Activated naive CD8-positive, alpha-beta T cell treated with anti-CD3 and anti-CD28 coated beads for 36 hours (primary cell): ENCODE data around the gene LGALS7B. TPM values are rescaled to one million over a fixed set of nuclear protein-coding genes. Genes with fewer than 3 reads are reported as not detected.
"Not testable (repeated sequence)": the region's sequence is repeated elsewhere in the genome, so short reads cannot be mapped to it uniquely, and the experiment has no call there.

Experiments
- DNase-seq: peaks from one replicate; pipeline ENCODE4 v3.0.0; 2021
- H3K27ac Mint-ChIP-seq: one replicate; pipeline ENCODE4 v1.8.0; 2022; ENCODE audit warnings: mild to moderate bottlenecking, moderate library complexity, mixed read lengths
- H3K27me3 Mint-ChIP-seq: one replicate; pipeline ENCODE4 v1.8.0; 2022; ENCODE audit warnings: mild to moderate bottlenecking, mixed read lengths
- H3K36me3 Mint-ChIP-seq: one replicate; pipeline ENCODE4 v1.8.0; 2021; ENCODE audit warnings: mild to moderate bottlenecking, mixed read lengths
- H3K4me1 Mint-ChIP-seq: one replicate; pipeline ENCODE4 v1.8.0; 2021; ENCODE audit warnings: mixed read lengths
- H3K4me3 Mint-ChIP-seq: one replicate; pipeline ENCODE4 v1.8.0; 2022; ENCODE audit warnings: mild to moderate bottlenecking, moderate library complexity, mixed read lengths
- H3K9me3 Mint-ChIP-seq: one replicate; pipeline ENCODE4 v1.8.0; 2022; ENCODE audit warnings: mixed read lengths
- total RNA-seq, 2 experiments: library from RNA; stranded (reverse); gene quantifications; one replicate each; pipeline ENCODE4 v1.2.3, GENCODE V29; 2021

LGALS7B gene
- total RNA-seq, 2 experiments from 2014 or later = not detected

DNA sequence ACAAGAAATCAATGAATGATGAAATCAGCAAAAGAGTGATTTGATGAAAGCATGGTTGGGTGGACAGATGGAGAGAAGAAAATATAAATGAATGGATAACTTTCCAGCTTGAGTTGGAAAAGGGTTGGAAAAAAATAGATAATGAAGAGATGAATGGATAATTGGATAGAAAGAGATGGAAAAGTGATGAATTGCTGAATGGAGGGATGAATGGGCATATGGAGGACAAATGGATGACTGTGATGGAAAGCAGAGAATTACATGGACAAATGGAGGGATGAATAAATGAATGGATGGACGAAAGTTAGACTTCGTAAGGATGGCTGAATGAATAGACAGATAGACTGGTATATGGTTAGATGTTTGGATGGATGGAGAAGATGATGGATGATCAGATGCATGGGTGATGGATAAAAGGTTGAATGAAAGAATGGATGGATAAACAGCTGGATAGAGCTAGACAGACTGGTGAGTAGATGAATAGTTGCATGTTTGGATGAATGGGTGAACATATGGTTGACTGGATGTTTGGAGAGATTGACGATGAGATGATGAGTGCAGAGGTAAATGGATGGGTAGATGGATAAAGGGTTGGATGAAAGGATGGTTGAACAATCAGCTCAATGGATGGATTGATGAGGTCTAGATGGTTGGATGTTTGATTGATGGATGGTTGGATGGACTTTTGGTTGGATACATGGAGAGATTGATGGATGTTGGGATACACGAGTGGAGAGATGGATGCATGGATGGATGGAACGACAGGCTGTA lies 11.8 kb downstream of the LGALS7B start:
- H3K4me3 Mint-ChIP-seq = no peak overlapping the region
- H3K36me3 Mint-ChIP-seq = peaks cover 2% of the 10 kb centered on the region
- peaks cover 4% of the 10 kb centered on the region for H3K4me1 Mint-ChIP-seq
- H3K9me3 Mint-ChIP-seq = no peaks in the 10 kb centered on the region
- H3K27ac Mint-ChIP-seq = no peak overlapping the region
- H3K27me3 Mint-ChIP-seq = no peaks in the 10 kb centered on the region
- DNase-seq = no peak

DNA sequence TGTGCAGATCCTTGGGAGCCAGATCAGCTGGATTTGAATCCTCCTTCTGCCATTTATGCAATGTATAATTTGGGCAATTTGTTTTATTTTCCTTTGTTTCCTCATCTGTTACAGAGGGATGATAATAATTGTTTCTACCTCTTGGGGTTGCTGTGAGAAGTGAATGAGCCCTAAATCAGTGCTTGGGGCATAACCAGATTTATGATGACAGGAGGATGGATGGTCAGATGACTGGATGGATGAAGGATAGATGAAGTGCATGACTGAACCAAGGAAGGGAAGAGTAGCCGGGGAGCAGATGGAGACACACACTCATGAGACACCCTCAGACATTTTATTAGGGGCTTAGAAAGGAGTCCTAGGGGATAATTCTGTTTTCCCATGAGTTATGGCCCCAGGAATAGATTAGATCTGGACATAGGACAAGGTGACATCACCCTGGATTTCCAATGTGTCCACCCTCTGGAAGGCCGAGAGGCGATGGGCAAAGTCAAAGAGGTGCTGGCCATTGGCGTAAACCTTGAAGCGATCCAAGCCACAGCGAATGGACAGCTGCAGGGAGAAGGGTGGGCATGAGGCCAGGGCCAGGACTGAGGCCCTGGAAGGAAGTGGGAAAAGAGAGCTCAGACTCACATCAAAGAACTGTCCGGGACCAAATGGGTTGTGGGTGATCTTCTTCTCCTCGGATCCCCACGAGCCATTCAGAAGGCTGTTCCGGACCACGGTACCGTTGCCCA lies 12.5 kb downstream of the LGALS7B start:
- Mint-ChIP-seq H3K36me3 (peaks cover 2% of the 10 kb centered on the region), H3K27me3 (no peaks in the 10 kb centered on the region), H3K4me1 (peaks cover 4% of the 10 kb centered on the region), H3K4me3 (no peak overlapping the region), H3K27ac (no peak overlapping the region), H3K9me3 (no peaks in the 10 kb centered on the region)
- DNase-seq = no peak

DNA sequence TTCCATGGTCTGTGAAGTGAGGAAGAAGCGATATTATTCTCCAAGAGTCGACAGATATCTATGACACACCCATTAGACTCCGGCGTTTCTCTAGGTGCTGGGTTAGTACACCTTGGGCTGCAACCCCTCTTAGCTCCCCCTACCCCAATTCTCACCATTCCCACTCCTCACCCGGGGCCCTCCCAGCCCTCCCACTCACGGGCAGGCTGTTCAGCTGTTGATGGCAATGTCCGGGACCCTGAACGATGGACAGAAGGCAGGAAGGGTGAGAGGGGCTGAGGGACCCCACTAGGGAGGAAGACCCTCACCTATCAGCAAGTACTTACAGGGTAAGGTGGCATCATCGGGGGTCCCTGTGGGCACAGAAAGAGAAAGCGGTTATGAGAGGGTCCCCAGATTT lies 14.5 kb downstream of the LGALS7B start:
- no peaks in the 10 kb centered on the region for H3K9me3 Mint-ChIP-seq
- peaks cover 2% of the 10 kb centered on the region for H3K36me3 Mint-ChIP-seq
- no peak overlapping the region for H3K4me3 Mint-ChIP-seq
- no peaks in the 10 kb centered on the region for H3K27me3 Mint-ChIP-seq
- no peak for DNase-seq
- peaks cover 4% of the 10 kb centered on the region for H3K4me1 Mint-ChIP-seq
- H3K27ac Mint-ChIP-seq = no peak overlapping the region

DNA sequence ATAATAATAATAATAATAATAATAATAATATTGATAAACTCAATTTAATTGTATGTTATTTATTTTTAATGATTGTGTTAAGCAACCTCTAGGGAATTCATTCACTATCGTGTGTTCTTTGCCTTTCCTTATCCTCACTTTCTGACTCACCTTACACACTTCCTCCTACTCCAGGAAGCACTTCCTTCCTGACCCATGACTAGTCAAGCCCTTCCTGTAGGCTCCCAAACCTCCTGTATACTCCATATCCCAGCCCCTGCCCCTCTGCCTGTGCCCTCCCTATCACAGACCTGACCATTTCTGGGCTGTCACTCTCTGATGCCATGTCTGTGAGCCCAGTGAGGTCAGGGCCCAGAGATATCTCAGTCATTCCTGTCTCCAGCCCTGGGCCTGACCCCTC lies 16.2 kb downstream of the LGALS7B start:
- no peak for DNase-seq
- Mint-ChIP-seq H3K9me3 (no peaks in the 10 kb centered on the region), H3K27me3 (no peaks in the 10 kb centered on the region), H3K4me1 (peaks cover 4% of the 10 kb centered on the region), H3K36me3 (peaks cover 2% of the 10 kb centered on the region), H3K27ac (peak overlapping the region; percentile 52), H3K4me3 (no peak overlapping the region)

DNA sequence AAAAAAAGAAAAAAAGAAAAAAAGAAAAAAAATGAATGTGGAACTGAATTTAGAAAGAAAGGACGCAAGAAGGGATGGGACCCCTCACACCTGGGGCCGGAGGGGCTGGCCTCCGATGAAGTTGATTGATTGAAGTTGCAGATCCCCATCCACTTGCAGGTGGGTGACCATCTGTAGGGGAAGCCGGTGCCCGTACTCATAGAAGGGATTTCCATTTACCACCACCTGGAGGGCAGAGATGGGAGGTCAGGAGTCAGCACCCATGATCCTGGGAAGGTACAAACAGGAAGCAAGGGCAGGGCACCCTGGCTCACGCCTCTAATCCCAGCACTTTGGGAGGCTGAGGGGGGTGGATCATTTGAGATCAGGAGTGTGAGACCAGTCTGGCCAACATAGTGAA lies 17.4 kb downstream of the LGALS7B start:
- peaks cover 4% of the 10 kb centered on the region for H3K4me1 Mint-ChIP-seq
- no peaks in the 10 kb centered on the region for H3K27me3 Mint-ChIP-seq
- H3K9me3 Mint-ChIP-seq = no peaks in the 10 kb centered on the region
- H3K36me3 Mint-ChIP-seq = peaks cover 2% of the 10 kb centered on the region
- no peak overlapping the region for H3K4me3 Mint-ChIP-seq
- H3K27ac Mint-ChIP-seq = no peak overlapping the region
- DNase-seq = no peak

DNA sequence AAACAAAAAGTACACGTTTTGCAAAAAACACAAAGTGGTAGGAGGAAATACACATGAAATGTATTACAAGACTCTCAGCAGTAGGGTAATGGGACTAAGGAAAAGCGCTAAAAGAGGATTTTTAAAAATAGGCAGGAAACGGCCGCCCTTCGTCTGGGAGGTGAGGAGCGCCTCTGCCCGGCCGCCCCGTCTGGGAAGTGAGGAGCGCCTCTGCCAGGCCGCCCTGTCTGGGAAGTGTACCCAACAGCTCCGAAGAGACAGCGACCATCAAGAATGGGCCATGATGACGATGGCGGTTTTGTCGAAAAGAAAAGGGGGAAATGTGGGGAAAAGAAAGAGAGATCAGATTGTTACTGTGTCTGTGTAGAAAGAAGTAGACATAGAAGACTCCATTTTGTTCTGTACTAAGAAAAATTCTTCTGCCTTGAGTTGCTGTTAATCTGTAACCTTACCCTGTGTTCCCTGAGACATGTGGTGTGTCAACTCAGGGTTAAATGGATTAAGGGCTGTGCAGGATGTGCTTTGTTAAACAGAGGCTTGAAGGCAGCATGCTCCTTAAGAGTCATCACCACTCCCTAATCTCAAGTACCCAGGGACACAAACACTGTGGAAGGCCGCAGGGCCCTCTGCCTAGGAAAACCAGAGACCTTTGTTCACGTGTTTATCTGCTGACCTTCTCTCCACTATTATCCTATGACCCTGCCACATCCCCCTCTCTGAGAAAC lies 18.5 kb downstream of the LGALS7B start:
- H3K9me3 Mint-ChIP-seq, H3K4me3 Mint-ChIP-seq, DNase-seq, H3K4me1 Mint-ChIP-seq, H3K27ac Mint-ChIP-seq, H3K27me3 Mint-ChIP-seq, H3K36me3 Mint-ChIP-seq: not testable (repeated sequence)

DNA sequence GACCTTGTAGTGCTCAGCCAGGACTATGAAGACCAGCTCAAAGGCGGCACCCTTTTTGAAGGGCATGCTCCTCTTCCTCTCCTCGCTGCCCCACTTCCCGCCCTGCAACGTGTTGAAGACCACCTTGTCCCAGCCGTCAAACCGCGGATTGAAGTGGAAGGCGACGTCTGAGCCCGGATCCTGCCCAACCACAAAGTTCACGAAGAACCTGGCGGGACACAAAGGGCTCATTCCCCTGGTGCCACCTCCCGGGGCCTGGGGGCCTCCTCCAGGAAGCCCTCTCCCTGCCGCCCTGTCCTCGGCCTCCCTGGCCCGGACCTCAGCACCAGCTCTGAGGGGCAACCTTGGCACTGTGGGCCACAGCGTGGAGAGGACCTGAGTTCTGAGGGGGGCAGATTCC lies 19.7 kb downstream of the LGALS7B start:
- Mint-ChIP-seq H3K27ac (no peak overlapping the region), H3K9me3 (no peaks in the 10 kb centered on the region), H3K4me3 (no peak overlapping the region), H3K27me3 (no peaks in the 10 kb centered on the region), H3K4me1 (peaks cover 4% of the 10 kb centered on the region), H3K36me3 (peaks cover 2% of the 10 kb centered on the region)
- DNase-seq = no peak

DNA sequence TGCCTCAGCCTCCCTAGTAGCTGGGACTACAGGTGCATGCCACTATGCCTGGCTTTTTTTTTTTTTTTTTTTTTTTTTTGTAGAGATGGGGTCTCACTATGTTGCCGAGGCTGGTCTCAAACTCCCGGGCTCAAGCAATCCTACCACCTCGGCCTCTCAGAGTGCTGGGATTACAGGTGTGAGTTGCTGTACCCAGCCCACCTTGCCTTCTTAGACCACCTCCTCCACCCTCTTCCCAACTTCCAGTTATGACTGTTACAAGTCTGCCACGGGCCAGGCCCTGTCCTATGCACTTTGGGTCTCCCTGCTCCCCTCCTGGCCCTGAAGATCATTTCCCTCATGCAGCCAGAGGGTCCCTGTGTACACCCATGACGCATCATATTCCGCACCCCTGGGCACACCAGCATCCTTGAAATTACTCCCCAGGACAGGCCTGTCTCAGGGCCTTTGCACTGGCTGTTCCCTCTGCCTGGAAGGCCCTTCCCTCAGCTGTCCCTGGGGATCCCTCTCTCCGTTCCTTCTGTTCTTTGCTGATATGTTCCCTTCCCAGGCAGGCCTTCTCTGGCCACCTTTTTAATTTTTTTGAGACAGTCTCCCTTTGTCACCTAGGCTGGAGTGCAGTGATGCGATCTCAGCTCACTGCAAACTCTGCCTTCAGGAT lies 20.7 kb downstream of the LGALS7B start:
- DNase-seq = no peak
- Mint-ChIP-seq H3K27me3 (no peaks in the 10 kb centered on the region), H3K4me3 (no peak overlapping the region), H3K36me3 (peaks cover 2% of the 10 kb centered on the region), H3K4me1 (peaks cover 4% of the 10 kb centered on the region), H3K9me3 (no peaks in the 10 kb centered on the region), H3K27ac (no peak overlapping the region)

DNA sequence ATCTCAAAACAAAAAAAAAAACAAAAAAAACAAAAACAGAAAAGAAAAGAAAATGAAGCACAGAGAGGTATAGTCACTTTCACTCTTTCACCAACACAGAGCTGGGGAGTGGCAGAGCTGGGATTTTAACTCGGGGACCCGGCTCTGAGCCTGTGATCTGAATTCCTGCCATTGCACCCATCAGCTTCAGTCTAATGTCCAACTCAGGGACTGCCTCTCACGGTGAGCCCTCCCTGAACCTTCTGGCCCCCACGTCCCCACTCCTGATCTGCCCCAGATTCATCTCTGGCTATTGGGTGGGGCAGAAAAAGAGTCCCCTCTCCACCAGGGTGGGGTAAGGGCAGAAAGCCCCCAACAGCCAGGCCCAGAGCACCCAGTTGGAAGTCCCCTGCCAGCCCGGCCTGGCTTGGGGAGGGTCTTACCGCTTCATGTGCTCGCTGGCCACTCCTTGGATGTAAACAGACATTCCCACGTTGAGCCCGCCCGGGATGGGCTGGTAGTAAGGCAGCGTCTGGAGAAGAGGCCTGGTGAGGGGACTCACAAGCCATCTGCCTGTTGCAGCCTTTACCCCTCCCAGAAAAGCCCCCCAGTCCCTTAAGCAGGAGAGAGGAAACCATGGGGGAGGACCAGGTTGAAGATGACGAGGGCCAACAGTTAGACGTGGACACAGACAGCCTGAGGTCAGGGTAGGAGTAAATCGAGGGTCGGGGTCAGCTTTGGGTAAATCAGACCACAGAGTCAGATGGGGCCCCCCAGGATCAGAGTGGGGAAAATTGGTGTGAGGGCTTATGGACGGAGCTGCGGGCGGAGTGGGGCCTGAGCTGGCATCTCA lies 23.2 kb downstream of the LGALS7B start:
- no peaks in the 10 kb centered on the region for H3K9me3 Mint-ChIP-seq
- H3K36me3 Mint-ChIP-seq = peaks cover 5% of the 10 kb centered on the region
- H3K27me3 Mint-ChIP-seq = no peaks in the 10 kb centered on the region
- no peak for DNase-seq
- H3K4me3 Mint-ChIP-seq = no peak overlapping the region
- H3K27ac Mint-ChIP-seq = no peak overlapping the region
- H3K4me1 Mint-ChIP-seq = no peaks in the 10 kb centered on the region

DNA sequence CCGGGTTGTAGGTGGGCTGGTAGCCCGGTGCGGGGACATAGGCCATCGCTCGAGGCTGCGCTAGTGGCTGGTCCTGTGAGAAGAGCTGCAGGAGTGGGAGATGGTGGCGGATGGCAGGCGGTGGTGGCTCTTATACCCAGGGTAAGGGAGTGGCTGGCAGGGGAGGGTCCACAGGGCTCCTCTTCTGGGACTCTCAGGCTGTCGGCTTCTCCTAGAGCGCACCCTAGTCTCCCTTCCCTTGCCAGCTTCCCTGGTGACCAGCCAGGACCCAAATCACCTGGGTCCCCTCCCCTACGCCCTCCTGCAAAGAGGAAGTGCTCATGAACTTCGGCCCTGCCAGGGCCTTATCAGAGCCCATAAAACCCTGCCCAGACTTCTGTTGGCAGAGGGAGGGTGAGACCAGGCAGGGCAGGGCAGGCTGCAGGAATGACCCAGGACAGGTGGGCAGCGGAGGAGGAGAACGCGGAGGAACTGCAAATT lies 23.9 kb downstream of the LGALS7B start, which contains the start of gene LGALS4:
TSS of gene LGALS4 (minus strand) at position 105 of the 480 bp plus-strand sequence. CDS start at position 46, 59 bp downstream.
- H3K4me1 Mint-ChIP-seq = no peaks in the 10 kb centered on the region
- no peak within 1 kb of the TSS for H3K4me3 Mint-ChIP-seq
- DNase-seq = no peak
- H3K36me3 Mint-ChIP-seq = peaks cover 5% of the 10 kb centered on the region
- no peaks in the 10 kb centered on the region for H3K27me3 Mint-ChIP-seq
- no peak within 1 kb of the TSS for H3K27ac Mint-ChIP-seq
- H3K9me3 Mint-ChIP-seq = no peaks in the 10 kb centered on the region

DNA sequence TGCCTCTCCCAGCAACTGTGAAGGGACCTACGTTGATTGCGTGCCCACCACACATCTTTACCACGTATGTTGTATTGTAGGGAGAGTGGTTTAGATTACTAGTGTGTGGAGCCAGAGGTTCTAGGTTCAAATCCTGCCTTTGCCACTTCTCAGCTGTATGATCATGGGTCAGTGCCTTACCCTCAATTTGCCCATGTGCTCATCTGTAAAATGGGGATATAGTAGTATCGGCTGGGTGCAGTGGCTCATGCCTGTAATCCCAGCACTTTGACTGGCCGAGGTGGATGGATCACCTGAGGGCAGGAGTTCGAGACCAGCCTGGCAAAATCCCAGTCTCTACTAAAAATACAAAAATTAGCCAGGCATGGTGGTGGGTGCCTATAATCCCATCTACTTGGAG lies 24.3 kb downstream of the LGALS7B start:
- no peak for DNase-seq
- Mint-ChIP-seq H3K27me3 (no peaks in the 10 kb centered on the region), H3K4me1 (no peaks in the 10 kb centered on the region), H3K4me3 (no peak overlapping the region), H3K9me3 (no peaks in the 10 kb centered on the region), H3K36me3 (peaks cover 5% of the 10 kb centered on the region), H3K27ac (no peak overlapping the region)

DNA sequence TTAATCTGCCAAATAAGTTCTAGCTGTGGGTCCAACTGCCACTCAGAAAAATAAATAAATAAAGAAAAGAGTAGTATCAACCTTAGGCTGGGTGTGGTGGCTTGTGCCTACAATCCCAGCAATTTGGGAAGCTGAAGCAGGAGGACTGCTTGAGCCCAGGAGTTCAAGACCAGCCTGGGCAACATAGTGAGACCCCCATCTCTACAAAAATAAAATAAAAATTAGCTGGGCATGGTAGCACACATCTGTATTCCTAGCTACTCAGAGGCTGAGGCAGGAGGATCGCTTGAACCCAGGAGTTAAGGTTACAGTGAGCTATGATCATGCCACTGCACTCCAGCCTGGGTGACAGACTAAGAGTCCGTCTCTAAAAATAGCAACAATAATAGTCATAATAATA lies 24.9 kb downstream of the LGALS7B start:
- not testable (repeated sequence) for H3K36me3 Mint-ChIP-seq, H3K27me3 Mint-ChIP-seq, H3K27ac Mint-ChIP-seq, DNase-seq, H3K4me3 Mint-ChIP-seq, H3K4me1 Mint-ChIP-seq, H3K9me3 Mint-ChIP-seq

DNA sequence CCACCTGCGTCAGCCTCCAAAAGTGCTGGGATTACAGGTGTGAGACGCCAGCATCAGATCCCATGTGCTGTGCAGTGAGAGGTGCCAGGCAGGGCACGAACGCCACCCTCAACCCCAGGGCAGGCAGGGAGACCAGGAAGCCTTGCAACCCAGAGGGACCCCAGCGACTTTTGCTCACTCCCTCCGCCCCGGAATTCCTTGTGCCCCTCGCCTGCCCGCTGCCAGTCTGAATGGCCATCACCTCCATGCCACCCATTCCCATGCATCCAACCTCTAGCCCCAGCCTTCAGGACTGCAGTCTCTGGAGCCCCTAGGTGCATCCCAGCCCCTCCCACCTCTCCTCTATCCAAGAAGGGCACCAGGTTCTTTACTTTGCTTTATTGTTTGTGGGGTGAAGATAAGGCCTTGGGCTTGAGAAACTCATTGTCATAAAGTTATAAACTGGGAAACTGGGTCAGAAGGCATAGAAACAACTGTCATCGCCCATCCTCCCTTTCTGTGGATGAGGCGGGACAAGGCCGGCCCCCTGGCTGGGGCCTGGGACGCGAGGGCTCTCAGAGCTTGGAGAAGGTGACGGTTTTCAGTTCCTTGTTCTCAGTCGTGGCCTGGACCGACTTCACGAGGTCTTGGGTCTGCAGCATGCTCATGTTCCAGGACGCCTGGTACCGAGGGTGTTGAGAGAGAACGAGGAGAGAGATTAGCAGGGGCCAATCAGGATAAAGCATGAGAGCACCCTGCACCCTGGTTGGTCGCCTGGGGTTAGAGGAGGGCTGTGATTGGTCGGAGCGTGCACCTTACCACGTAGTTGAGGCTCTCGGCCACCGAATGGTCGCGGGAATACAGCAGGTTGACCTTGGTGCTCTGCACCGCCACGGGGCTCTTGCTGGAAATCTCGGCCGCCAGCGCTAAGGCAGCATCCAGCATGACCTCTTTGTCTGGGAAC lies 26.3 kb downstream of the LGALS7B start:
- Mint-ChIP-seq H3K27me3 (no peaks in the 10 kb centered on the region), H3K9me3 (no peaks in the 10 kb centered on the region), H3K4me1 (no peaks in the 10 kb centered on the region), H3K36me3 (peaks cover 5% of the 10 kb centered on the region), H3K27ac (no peak overlapping the region), H3K4me3 (no peak overlapping the region)
- no peak for DNase-seq
